Calu3 (cell line): ENCODE measurements around the gene CNNM2. TPM values are rescaled to one million over a fixed set of nuclear protein-coding genes. Genes with fewer than 3 reads are reported as not detected.

Experiments
- BruUV-seq: library from RNA; stranded (reverse); fragments of 400-500 nt; replicated peaks from 2 replicates; lab custom pipeline; 2021; lab: Mats Ljungman, UMichigan
- CTCF ChIA-PET: fragments of 300-600 bp; sonication (Branson Sonifier 250); formaldehyde crosslinking; loops from one replicate; lab custom pipeline; 2022; ENCODE audit warnings: antibody characterized with exemption; lab: Charles Lee
- DNase-seq: peaks from one replicate; pipeline ENCODE4 v3.0.0; 2022
- H3K27ac Mint-ChIP-seq: one replicate; pipeline ENCODE4 v1.8.0; 2022; ENCODE audit warnings: mixed read lengths; ENCODE audit not compliant: unreplicated experiment
- H3K27me3 Mint-ChIP-seq: one replicate; pipeline ENCODE4 v1.8.0; 2022; ENCODE audit warnings: mixed read lengths; ENCODE audit not compliant: unreplicated experiment
- H3K36me3 Mint-ChIP-seq: one replicate; pipeline ENCODE4 v1.8.0; 2022; ENCODE audit warnings: mild to moderate bottlenecking, moderate library complexity, mixed read lengths; ENCODE audit not compliant: insufficient read depth, unreplicated experiment
- H3K4me1 Mint-ChIP-seq: one replicate; pipeline ENCODE4 v1.8.0; 2022; ENCODE audit warnings: mild to moderate bottlenecking, low read depth, mixed read lengths; ENCODE audit not compliant: unreplicated experiment
- H3K4me3 Mint-ChIP-seq: one replicate; pipeline ENCODE4 v1.8.0; 2022; ENCODE audit warnings: mild to moderate bottlenecking, low read depth, moderate library complexity, mixed read lengths; ENCODE audit not compliant: unreplicated experiment
- H3K9me3 Mint-ChIP-seq: one replicate; pipeline ENCODE4 v1.8.0; 2022; ENCODE audit warnings: low read depth, mixed read lengths; ENCODE audit not compliant: unreplicated experiment
- CTCF ChIP-seq: fragments of 200-600 bp; IDR thresholded peaks from one replicate; pipeline ENCODE4 v1.8.0; 2022; ENCODE audit warnings: antibody characterized with exemption; ENCODE audit not compliant: unreplicated experiment
- intact Hi-C: fragments of 100-400 bp; cut with micrococcal nuclease; formaldehyde crosslinking; loops from one replicate; pipeline ENCODE4 v1.10.0; 2022; ENCODE audit not compliant: unreplicated experiment
- total RNA-seq: library from RNA; stranded (reverse); gene quantifications from 2 replicates; pipeline ENCODE4 v1.2.3, GENCODE V29; 2022

CNNM2 gene
- total RNA-seq, 1 experiment from 2014 or later = 4.2 TPM

- Mint-ChIP-seq H3K36me3 (no peaks in the 10 kb centered on the region), H3K27me3 (peaks cover 25% of the 10 kb centered on the region), H3K27ac (no peak overlapping the region), H3K4me1 (no peaks in the 10 kb centered on the region), H3K4me3 (no peak overlapping the region), H3K9me3 (no peaks in the 10 kb centered on the region)
- no TSS peak for BruUV-seq
- TF ChIP-seq CTCF = no peak
- intact Hi-C loops = no loop called here
- DNase-seq = no peak
- CTCF ChIA-PET = no interaction called here
Observed at GRCh38 chr10:103021150-103021899, 103.2 kb downstream of the CNNM2 start.

DNA sequence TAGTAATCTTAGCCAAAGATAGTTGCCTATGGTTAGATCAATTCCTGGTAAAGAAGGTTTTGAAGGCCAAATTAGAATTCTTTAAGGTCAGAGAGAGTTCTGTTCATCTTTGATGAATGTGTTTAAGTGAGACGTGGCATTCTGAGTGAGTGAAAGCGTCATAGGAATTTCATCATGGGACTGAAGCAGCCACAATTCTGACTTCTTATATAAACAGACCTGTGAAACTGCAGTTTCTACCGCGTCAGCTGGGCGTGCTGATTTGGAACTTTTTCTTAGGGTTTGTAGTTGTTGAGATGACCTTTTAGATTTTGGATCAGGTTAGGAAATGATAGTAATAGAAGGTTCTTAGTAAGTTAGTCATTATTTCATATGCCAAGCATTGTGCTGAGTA, 103.8 kb downstream of the CNNM2 start:
- Mint-ChIP-seq H3K4me1 (no peaks in the 10 kb centered on the region), H3K4me3 (no peak overlapping the region), H3K9me3 (no peaks in the 10 kb centered on the region), H3K36me3 (no peaks in the 10 kb centered on the region), H3K27ac (no peak overlapping the region), H3K27me3 (peaks cover 25% of the 10 kb centered on the region)
- DNase-seq = no peak
- no peak for TF ChIP-seq CTCF
- CTCF ChIA-PET = no interaction called here
- no TSS peak for BruUV-seq
- intact Hi-C loops = no loop called here

- Mint-ChIP-seq H3K4me3 (no peak overlapping the region), H3K9me3 (no peaks in the 10 kb centered on the region), H3K36me3 (no peaks in the 10 kb centered on the region), H3K27ac (no peak overlapping the region), H3K4me1 (no peaks in the 10 kb centered on the region), H3K27me3 (peaks cover 11% of the 10 kb centered on the region)
- DNase-seq = no peak
- intact Hi-C loops = no loop called here
- CTCF ChIA-PET = no interaction called here
- TF ChIP-seq CTCF = no peak
- BruUV-seq = no TSS peak
Observed at GRCh38 chr10:103025696-103026095, 107.6 kb downstream of the CNNM2 start.

DNA sequence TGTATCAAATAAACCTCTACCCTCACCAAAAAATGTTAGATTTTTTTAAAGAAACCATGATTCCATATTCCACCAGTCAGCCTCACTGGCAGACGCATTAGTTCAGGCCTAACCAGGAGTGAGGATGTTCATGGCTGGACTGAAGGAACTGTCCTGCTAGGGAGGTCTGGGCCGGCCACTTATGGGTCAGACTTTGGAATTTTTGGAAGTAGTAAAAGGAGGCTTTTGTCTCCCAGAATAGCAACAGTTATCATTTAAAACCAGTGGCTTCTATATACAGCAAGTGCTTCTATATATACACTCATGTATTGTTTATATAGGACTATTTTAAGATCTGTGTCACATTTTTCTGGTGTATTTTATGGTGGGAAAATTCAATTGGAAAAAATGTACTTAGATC, 120.5 kb downstream of the CNNM2 start:
- intact Hi-C loops = no loop called here
- Mint-ChIP-seq H3K27ac (no peak overlapping the region), H3K4me1 (no peaks in the 10 kb centered on the region), H3K4me3 (no peak overlapping the region), H3K9me3 (no peaks in the 10 kb centered on the region), H3K27me3 (peaks cover 11% of the 10 kb centered on the region), H3K36me3 (no peaks in the 10 kb centered on the region)
- no peak for TF ChIP-seq CTCF
- no peak for DNase-seq
- CTCF ChIA-PET = no interaction called here
- BruUV-seq = no TSS peak
